Panc1 (cell line): ENCODE results near the gene TRPM1. TPM values are rescaled to one million over a fixed set of nuclear protein-coding genes. Genes with fewer than 3 reads are reported as not detected.

ENCODE experiments used
- ATAC-seq: fragments of 200-7000 bp; cut with Tn5 transposase; 2 replicates; pipeline ENCODE4 v1.9.1; 2020; ENCODE audit warnings: mild to moderate bottlenecking, moderate library complexity
- BruUV-seq: library from RNA; stranded (reverse); fragments of 400-500 nt; replicated peaks from 2 replicates; lab custom pipeline; 2021; lab: Mats Ljungman, UMichigan
- CTCF ChIA-PET: fragments of 300-600 bp; sonication (Branson Sonifier 250); formaldehyde crosslinking; loops from one replicate; lab custom pipeline; 2022; ENCODE audit warnings: antibody characterized with exemption; lab: Charles Lee
- POLR2A ChIA-PET: fragments of 300-600 bp; sonication (Branson Sonifier 250); formaldehyde crosslinking; loops from one replicate; lab custom pipeline; 2022; ENCODE audit warnings: antibody characterized with exemption; lab: Charles Lee
- DNase-seq: peaks from one replicate; pipeline ENCODE4 v3.0.0-alpha.2; 2010; ENCODE audit warnings: low read depth, low spot score
- H3K27ac ChIP-seq: 2 replicates; pipeline ENCODE4 v1.5.1; 2011; ENCODE audit warnings: mild to moderate bottlenecking, low read length, inconsistent platforms
- H3K27me3 ChIP-seq: fragments of 200-500 bp; sonication (Bioruptor generic); 2 replicates; pipeline ENCODE4 v1.6.0; 2014; ENCODE audit warnings: low read length, inconsistent platforms; ENCODE audit not compliant: control insufficient read depth, insufficient read depth
- H3K36me3 ChIP-seq: fragments of 200-500 bp; sonication (Bioruptor generic); 2 replicates; pipeline ENCODE4 v1.5.1; 2014; ENCODE audit warnings: inconsistent platforms, mild to moderate bottlenecking, low read length, moderate library complexity; ENCODE audit not compliant: control insufficient read depth, insufficient read depth
- H3K4me1 ChIP-seq: 2 replicates; pipeline ENCODE4 v1.5.1; 2011; ENCODE audit warnings: inconsistent platforms, mild to moderate bottlenecking, low read length, moderate library complexity; ENCODE audit not compliant: control insufficient read depth, insufficient read depth
- H3K4me3 ChIP-seq, 2 experiments: 2 replicates each; pipeline ENCODE4 v1.5.1; 2011 to 2012; ENCODE audit warnings: low read depth in 2 of 2, low read length in 2 of 2, mild to moderate bottlenecking in 2 of 2, inconsistent platforms in 1 of 2, moderate library complexity in 1 of 2
- H3K9me3 ChIP-seq: fragments of 200-500 bp; sonication (Bioruptor generic); 2 replicates; pipeline ENCODE4 v1.5.1; 2014; ENCODE audit warnings: low read depth, mild to moderate bottlenecking, inconsistent platforms, low read length, moderate library complexity; ENCODE audit not compliant: control insufficient read depth, insufficient read depth
- POLR2AphosphoS5 ChIP-seq: IDR thresholded peaks from 2 replicates; pipeline ENCODE4 v1.6.1; 2012; ENCODE audit warnings: mild to moderate bottlenecking, low read depth, low read length, moderate library complexity
- SIN3A ChIP-seq: IDR thresholded peaks from 2 replicates; pipeline ENCODE4 v1.6.1; 2012; ENCODE audit warnings: low read depth, mild to moderate bottlenecking, low read length, moderate library complexity, borderline replicate concordance; ENCODE audit not compliant: insufficient read depth
- TCF7L2 ChIP-seq: IDR thresholded peaks from 2 replicates; pipeline ENCODE4 v1.6.1; 2011; ENCODE audit warnings: mild to moderate bottlenecking, low read depth, low read length, inconsistent platforms
- in situ Hi-C: cut with HindIII; loops from 2 replicates; pipeline ENCODE4 v1.10.0; 2016; ENCODE audit warnings: low sequenced_read_pairs, low pct_unique_long_range_greater_than_20kb
- intact Hi-C: fragments of 100-400 bp; cut with micrococcal nuclease; formaldehyde crosslinking; loops from one replicate; pipeline ENCODE4 v1.10.0; 2022; ENCODE audit not compliant: unreplicated experiment
- total RNA-seq: library from RNA; stranded (reverse); gene quantifications from one replicate; pipeline ENCODE4 v1.2.1, GENCODE V29; 2021; ENCODE audit not compliant: unreplicated experiment
- TF ChIP-seq, protein P1 (sequence below): fragments of 450-650 bp; IDR thresholded peaks from 2 replicates; pipeline ENCODE4 v1.5.1; 2017; ENCODE audit warnings: mild to moderate bottlenecking
- TF ChIP-seq, protein P2 (sequence below), 2 experiments: IDR thresholded peaks; 2 replicates each; pipeline ENCODE4 v1.6.1; 2011 to 2012; ENCODE audit warnings: low read depth in 2 of 2, control low read depth in 1 of 2, low read length in 1 of 2, mild to moderate bottlenecking in 1 of 2, moderate library complexity in 1 of 2; ENCODE audit not compliant: insufficient read depth in 1 of 2

The TRPM1 gene
- total RNA-seq, 1 experiment from 2014 or later, result not detected

DNA sequence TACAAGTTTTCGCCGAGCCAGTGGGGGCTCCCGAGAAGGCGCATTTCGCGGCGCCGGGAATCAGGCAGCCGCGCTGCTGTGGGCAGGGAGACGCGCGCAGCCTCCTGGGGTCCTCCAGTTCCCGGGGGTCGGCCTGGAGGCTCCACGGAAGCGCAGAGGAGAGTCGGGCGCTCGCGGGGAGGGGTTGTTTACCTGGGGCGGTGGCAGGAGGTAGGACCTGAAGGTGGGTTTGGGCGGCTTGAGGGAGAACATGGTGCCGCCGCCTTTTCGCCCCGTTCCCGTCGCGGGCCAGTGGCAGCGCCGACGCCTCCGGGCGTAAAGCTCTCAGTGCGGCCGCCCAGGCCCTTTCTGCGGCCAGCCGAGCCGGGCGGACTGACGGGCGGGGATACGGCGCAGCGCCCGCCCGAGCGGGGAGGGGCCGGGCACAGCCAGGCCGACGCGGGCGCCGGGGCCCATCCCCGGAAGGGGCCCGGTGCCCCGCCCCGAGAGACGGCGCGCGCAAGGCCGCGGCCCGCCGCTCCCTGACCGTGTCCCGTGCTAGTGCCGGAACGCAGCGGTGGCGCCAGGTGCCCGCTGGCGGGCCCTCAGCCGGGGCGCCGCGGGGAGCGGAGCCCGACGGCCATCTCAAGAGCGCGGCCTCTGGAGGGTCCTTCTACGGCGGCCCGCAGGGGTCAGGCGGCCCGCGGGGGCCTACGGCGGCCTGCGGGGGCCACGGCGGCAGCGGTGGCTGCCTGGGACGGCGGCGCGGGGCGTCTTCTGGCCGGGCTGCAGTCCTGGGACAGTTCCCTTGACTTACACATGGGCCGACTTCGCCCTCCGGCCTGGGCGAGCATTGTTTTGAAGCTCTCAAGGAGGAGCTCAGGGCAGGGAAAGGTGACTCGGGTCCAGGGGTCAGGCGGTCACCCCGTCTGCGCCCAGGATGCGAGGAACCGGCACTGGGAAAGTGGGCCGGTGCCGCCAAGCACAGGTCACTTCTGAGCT, 110.0 kb downstream of the TRPM1 start, which contains the start of gene MTMR10:
TSS of gene MTMR10 (minus strand) at position 374 of the 981 bp plus-strand sequence. CDS start at position 252, 122 bp downstream.
- Histone ChIP-seq H3K27ac (peak within 1 kb of the TSS; percentile 83), H3K36me3 (no peaks in the 10 kb centered on the region; the same call in 1 of the 2 replicates), H3K27me3 (no peaks in the 10 kb centered on the region), H3K4me3 (peak within 1 kb of the TSS; percentile 74 to 90), H3K4me1 (peaks cover 11% of the 10 kb centered on the region; the same call in 1 of the 2 replicates), H3K9me3 (no peaks in the 10 kb centered on the region)
- DNase-seq (no peak), ATAC-seq (peak; percentile 97)
- intact Hi-C loops (loop anchor here (5.0 kb wide), 1 partner anchor 136 kb away; no protein-coding TSS in a partner anchor), in situ Hi-C loops (no loop called here)
- POLR2A ChIA-PET, result interaction anchor here (0.6 kb wide), 1 partner anchor 153 kb away, joined by 7 read pairs; no protein-coding TSS in a partner anchor
- TSS peak; percentile 93 for BruUV-seq
- CTCF ChIA-PET, result no interaction called here
- TF ChIP-seq TCF7L2 (peak; percentile 47), SIN3A (no peak; the same call in 1 of the 2 replicates), POLR2AphosphoS5 (peak; percentile 80)
- TF ChIP-seq, protein P1, sequence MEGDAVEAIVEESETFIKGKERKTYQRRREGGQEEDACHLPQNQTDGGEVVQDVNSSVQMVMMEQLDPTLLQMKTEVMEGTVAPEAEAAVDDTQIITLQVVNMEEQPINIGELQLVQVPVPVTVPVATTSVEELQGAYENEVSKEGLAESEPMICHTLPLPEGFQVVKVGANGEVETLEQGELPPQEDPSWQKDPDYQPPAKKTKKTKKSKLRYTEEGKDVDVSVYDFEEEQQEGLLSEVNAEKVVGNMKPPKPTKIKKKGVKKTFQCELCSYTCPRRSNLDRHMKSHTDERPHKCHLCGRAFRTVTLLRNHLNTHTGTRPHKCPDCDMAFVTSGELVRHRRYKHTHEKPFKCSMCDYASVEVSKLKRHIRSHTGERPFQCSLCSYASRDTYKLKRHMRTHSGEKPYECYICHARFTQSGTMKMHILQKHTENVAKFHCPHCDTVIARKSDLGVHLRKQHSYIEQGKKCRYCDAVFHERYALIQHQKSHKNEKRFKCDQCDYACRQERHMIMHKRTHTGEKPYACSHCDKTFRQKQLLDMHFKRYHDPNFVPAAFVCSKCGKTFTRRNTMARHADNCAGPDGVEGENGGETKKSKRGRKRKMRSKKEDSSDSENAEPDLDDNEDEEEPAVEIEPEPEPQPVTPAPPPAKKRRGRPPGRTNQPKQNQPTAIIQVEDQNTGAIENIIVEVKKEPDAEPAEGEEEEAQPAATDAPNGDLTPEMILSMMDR, result no peak

DNA sequence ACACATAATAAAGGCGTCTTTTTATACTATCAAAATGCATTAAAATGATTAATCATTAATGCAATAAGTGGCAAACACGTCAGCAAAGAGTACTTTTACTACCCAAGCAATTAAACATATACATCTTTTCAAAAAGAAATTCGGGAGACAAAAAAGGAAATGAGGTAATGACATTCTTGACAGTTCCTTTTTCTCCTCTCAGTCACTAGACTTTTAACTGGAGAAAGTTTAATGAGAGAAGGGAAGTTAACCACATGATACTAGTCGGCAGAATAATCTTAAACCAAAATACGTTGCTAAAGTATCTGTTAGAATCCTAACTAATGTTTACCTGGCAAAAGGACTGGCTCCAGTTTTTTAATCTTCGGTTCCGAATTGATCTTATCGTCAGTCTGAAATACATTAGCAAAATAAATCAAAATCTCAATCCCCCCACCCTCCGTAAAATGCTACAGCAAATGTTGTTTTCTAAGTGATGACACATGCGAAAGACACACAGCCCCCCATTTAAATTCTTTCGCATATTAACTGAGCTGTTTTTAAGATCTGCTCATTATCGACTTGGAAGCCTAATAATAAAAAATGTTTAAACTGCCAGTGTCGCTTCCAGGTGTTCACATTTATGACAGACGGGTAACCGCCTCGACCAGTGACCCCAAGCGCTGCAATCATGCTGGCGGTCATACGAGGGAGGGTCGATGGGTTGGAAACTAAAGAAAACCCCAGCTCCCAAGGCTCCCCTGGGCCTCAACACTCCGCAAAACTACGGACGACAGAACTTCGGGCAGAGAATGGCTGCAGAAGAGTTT, 110.9 kb downstream of the TRPM1 start:
- peak overlapping the region; percentile 74 to 90 for H3K4me3 ChIP-seq
- POLR2A ChIA-PET, result no interaction called here
- BruUV-seq, result no TSS peak
- no peaks in the 10 kb centered on the region for H3K9me3 ChIP-seq
- in situ Hi-C loops, result no loop called here
- CTCF ChIA-PET, result no interaction called here
- no peaks in the 10 kb centered on the region; the same call in 1 of the 2 replicates for H3K36me3 ChIP-seq
- DNase-seq (no peak), ATAC-seq (no peak; the same call in 1 of the 2 replicates)
- intact Hi-C loops, result loop anchor here (5.0 kb wide), 1 partner anchor 137 kb away; no protein-coding TSS in a partner anchor
- peak overlapping the region; percentile 82 for H3K27ac ChIP-seq
- TF ChIP-seq TCF7L2 (no peak), POLR2AphosphoS5 (no peak), SIN3A (no peak)
- TF ChIP-seq, protein P1, result no peak
- TF ChIP-seq, protein P2, sequence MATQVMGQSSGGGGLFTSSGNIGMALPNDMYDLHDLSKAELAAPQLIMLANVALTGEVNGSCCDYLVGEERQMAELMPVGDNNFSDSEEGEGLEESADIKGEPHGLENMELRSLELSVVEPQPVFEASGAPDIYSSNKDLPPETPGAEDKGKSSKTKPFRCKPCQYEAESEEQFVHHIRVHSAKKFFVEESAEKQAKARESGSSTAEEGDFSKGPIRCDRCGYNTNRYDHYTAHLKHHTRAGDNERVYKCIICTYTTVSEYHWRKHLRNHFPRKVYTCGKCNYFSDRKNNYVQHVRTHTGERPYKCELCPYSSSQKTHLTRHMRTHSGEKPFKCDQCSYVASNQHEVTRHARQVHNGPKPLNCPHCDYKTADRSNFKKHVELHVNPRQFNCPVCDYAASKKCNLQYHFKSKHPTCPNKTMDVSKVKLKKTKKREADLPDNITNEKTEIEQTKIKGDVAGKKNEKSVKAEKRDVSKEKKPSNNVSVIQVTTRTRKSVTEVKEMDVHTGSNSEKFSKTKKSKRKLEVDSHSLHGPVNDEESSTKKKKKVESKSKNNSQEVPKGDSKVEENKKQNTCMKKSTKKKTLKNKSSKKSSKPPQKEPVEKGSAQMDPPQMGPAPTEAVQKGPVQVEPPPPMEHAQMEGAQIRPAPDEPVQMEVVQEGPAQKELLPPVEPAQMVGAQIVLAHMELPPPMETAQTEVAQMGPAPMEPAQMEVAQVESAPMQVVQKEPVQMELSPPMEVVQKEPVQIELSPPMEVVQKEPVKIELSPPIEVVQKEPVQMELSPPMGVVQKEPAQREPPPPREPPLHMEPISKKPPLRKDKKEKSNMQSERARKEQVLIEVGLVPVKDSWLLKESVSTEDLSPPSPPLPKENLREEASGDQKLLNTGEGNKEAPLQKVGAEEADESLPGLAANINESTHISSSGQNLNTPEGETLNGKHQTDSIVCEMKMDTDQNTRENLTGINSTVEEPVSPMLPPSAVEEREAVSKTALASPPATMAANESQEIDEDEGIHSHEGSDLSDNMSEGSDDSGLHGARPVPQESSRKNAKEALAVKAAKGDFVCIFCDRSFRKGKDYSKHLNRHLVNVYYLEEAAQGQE (IDR thresholded peaks at IDR 0.05; ENCODE audit: insufficient read depth in 1 of 2, low read depth in 2 of 2, low read length in 1 of 2), result no peak
- no peaks in the 10 kb centered on the region for H3K27me3 ChIP-seq
- H3K4me1 ChIP-seq, result peaks cover 11% of the 10 kb centered on the region; the same call in 1 of the 2 replicates
